ENCODE results near the gene LNX1. TPM values are rescaled to one million over a fixed set of nuclear protein-coding genes. Genes with fewer than 3 reads are reported as not detected.

Gene LNX1
- total RNA-seq (2.4 TPM), polyA plus RNA-seq (ENCODE audit: insufficient read depth in 1 of 8, insufficient read length in 8 of 8, low replicate concordance in 1 of 8) (1 to 10 TPM; 2.5 to 5.1 (median 3.2) TPM)
- long read RNA-seq, donor 1: 0 reads
- long read RNA-seq, donor 2: 0 reads
- long read RNA-seq, donor 3: 0 reads
- long read RNA-seq, donor 4, partial matches to known transcripts: 17 of 17 reads
- long read RNA-seq, donor 4, other reads (novel, unspliced or antisense): 0 of 17 reads
- long read RNA-seq, donor 5, partial matches to known transcripts: 0 of 1 reads
- long read RNA-seq, donor 5, other reads (novel, unspliced or antisense): 0 of 1 reads
- long read RNA-seq, donor 6: 0 reads
- long read RNA-seq, donor 7, partial matches to known transcripts: 34 of 34 reads
- long read RNA-seq, donor 7, other reads (novel, unspliced or antisense): 0 of 34 reads
- long read RNA-seq, donor 8: 0 reads
- long read RNA-seq, donor 9: 0 reads
- long read RNA-seq, donor 10, partial matches to known transcripts: 50 of 50 reads
- long read RNA-seq, donor 10, other reads (novel, unspliced or antisense): 0 of 50 reads
- long read RNA-seq, donor 11: 0 reads

- DNase-seq: no peak
- Histone ChIP-seq H3K36me3 (ENCODE audit: control insufficient read depth, insufficient read depth, low read length) (no peaks in the 10 kb centered on the region), H3K27me3 (ENCODE audit: control insufficient read depth, insufficient read depth, low read length) (no peaks in the 10 kb centered on the region), H3K9me3 (replicated peaks; ENCODE audit: control insufficient read depth, low read depth, low read length) (no peaks in the 10 kb centered on the region), H3K4me3 (ENCODE audit: low read length) (no peak within 1 kb of the TSS), H3K27ac (ENCODE audit: low read length) (peak within 1 kb of the TSS; percentile 67), H3K4me1 (ENCODE audit: control insufficient read depth, insufficient read depth, low read length) (peaks cover 35% of the 10 kb centered on the region)
- WGBS (ENCODE audit: insufficient coverage): 33% methylated on average over 6 of the region's 13 CpGs
Measured at GRCh38 chr4:53591372-53591892, at the start of gene LNX1. Gene LNX1 (minus strand): TSS chr4:53591486. CDS start chr4:53574002, 17,484 bp downstream.

DNA sequence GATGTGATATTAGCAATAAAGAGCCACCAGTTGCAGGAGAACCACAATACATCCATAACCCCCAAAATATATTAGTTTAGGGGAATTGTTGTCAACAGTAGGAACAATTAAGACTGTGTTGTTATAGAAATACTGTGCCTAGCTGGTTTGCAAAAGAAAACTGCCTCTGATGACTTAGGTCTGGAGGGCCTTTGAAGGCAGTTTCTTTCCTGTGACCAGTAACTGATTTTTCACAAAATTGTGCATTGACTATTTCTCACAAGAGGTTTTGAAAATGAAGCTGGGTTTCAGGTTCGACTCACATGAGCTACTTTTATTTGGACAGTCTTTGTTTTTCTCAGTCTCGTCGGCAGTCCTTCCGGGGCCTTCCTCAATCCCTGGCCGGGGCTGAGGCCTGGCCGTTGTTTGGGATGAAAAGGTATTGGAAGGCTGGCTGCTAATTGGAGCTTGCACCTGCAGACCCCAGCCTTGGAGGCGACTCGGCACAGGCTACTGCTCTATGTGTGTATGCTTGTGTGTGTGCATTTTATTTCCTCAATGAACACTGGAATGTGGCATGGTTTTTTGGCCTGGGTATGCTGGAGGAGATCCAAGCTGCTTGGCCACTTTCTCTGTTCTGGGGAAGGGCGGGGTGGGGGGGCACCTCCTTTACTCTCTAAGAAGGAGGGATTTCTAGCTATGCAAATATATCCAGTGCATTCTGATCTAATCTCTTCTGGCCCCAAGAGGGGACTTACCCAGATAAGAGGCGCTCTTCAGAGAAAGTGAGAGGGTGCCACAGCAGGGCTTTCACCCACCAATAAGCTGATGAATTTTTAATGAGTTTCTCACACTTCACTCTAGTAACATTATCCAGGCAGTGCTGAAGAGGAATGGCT lies 49.5 kb upstream of the LNX1 start:
- Histone ChIP-seq H3K27me3 (ENCODE audit: control insufficient read depth, insufficient read depth, low read length) (no peaks in the 10 kb centered on the region), H3K9me3 (replicated peaks; ENCODE audit: control insufficient read depth, low read depth, low read length) (no peaks in the 10 kb centered on the region), H3K36me3 (ENCODE audit: control insufficient read depth, insufficient read depth, low read length) (no peaks in the 10 kb centered on the region), H3K27ac (ENCODE audit: low read length) (no peak overlapping the region), H3K4me1 (ENCODE audit: control insufficient read depth, insufficient read depth, low read length) (peaks cover 6% of the 10 kb centered on the region), H3K4me3 (ENCODE audit: low read length) (no peak overlapping the region)
- no CpG with 5 or more reads among the region's 10 CpGs for WGBS (ENCODE audit: insufficient coverage)
- no peak for DNase-seq

GRCh38 chr4:53638919-53639318 lies 47.6 kb upstream of the LNX1 start:
- no peak overlapping the region for H3K27ac ChIP-seq (ENCODE audit: low read length)

GRCh38 chr4:53637348-53637747 lies 46.1 kb upstream of the LNX1 start:
- Histone ChIP-seq H3K27ac (ENCODE audit: low read length) (no peak overlapping the region), H3K27me3 (ENCODE audit: control insufficient read depth, insufficient read depth, low read length) (no peaks in the 10 kb centered on the region), H3K9me3 (replicated peaks; ENCODE audit: control insufficient read depth, low read depth, low read length) (no peaks in the 10 kb centered on the region), H3K36me3 (ENCODE audit: control insufficient read depth, insufficient read depth, low read length) (no peaks in the 10 kb centered on the region), H3K4me1 (ENCODE audit: control insufficient read depth, insufficient read depth, low read length) (peaks cover 6% of the 10 kb centered on the region), H3K4me3 (ENCODE audit: low read length) (no peak overlapping the region)
- no peak for DNase-seq
- WGBS (ENCODE audit: insufficient coverage): no CpG with 5 or more reads among the region's 1 CpG

More at GRCh38 chr4:53638919-53639318, 47.6 kb upstream of the LNX1 start:
- H3K36me3 ChIP-seq (ENCODE audit: control insufficient read depth, insufficient read depth, low read length): no peaks in the 10 kb centered on the region
- no peaks in the 10 kb centered on the region for H3K27me3 ChIP-seq (ENCODE audit: control insufficient read depth, insufficient read depth, low read length)
- H3K4me1 ChIP-seq (ENCODE audit: control insufficient read depth, insufficient read depth, low read length): peaks cover 6% of the 10 kb centered on the region
- H3K9me3 ChIP-seq (replicated peaks; ENCODE audit: control insufficient read depth, low read depth, low read length): no peaks in the 10 kb centered on the region
- DNase-seq: no peak
- no peak overlapping the region for H3K4me3 ChIP-seq (ENCODE audit: low read length)

- H3K9me3 ChIP-seq (replicated peaks; ENCODE audit: control insufficient read depth, low read depth, low read length): no peaks in the 10 kb centered on the region
- no CpG with 5 or more reads among the region's 5 CpGs for WGBS (ENCODE audit: insufficient coverage)
- DNase-seq: no peak
- H3K36me3 ChIP-seq (ENCODE audit: control insufficient read depth, insufficient read depth, low read length): no peaks in the 10 kb centered on the region
- no peak overlapping the region for H3K4me3 ChIP-seq (ENCODE audit: low read length)
- H3K27ac ChIP-seq (ENCODE audit: low read length): no peak overlapping the region
- H3K4me1 ChIP-seq (ENCODE audit: control insufficient read depth, insufficient read depth, low read length): peaks cover 3% of the 10 kb centered on the region
- H3K27me3 ChIP-seq (ENCODE audit: control insufficient read depth, insufficient read depth, low read length): peaks cover 2% of the 10 kb centered on the region
Measured at GRCh38 chr4:53635697-53636483, 44.6 kb upstream of the LNX1 start.

GRCh38 chr4:53633608-53634007 lies 42.3 kb upstream of the LNX1 start:
- no peak overlapping the region for H3K4me3 ChIP-seq (ENCODE audit: low read length)
- 100% methylated on average over 1 of the region's 4 CpGs for WGBS (ENCODE audit: insufficient coverage)
- peaks cover 2% of the 10 kb centered on the region for H3K27me3 ChIP-seq (ENCODE audit: control insufficient read depth, insufficient read depth, low read length)
- H3K27ac ChIP-seq (ENCODE audit: low read length): no peak overlapping the region
- no peaks in the 10 kb centered on the region for H3K36me3 ChIP-seq (ENCODE audit: control insufficient read depth, insufficient read depth, low read length)
- no peaks in the 10 kb centered on the region for H3K4me1 ChIP-seq (ENCODE audit: control insufficient read depth, insufficient read depth, low read length)
- H3K9me3 ChIP-seq (replicated peaks; ENCODE audit: control insufficient read depth, low read depth, low read length): no peaks in the 10 kb centered on the region
- DNase-seq: no peak

- Histone ChIP-seq H3K36me3 (ENCODE audit: control insufficient read depth, insufficient read depth, low read length) (no peaks in the 10 kb centered on the region), H3K9me3 (replicated peaks; ENCODE audit: control insufficient read depth, low read depth, low read length) (no peaks in the 10 kb centered on the region), H3K27me3 (ENCODE audit: control insufficient read depth, insufficient read depth, low read length) (peaks cover 2% of the 10 kb centered on the region), H3K4me1 (ENCODE audit: control insufficient read depth, insufficient read depth, low read length) (no peaks in the 10 kb centered on the region), H3K27ac (ENCODE audit: low read length) (no peak overlapping the region), H3K4me3 (ENCODE audit: low read length) (no peak overlapping the region)
- 0% methylated on average over 1 of the region's 1 CpG for WGBS (ENCODE audit: insufficient coverage)
- DNase-seq: no peak
Measured at GRCh38 chr4:53629296-53629695, 38.0 kb upstream of the LNX1 start.

GRCh38 chr4:53626491-53626890 lies 35.2 kb upstream of the LNX1 start:
- no peak overlapping the region for H3K4me3 ChIP-seq (ENCODE audit: low read length)
- no peaks in the 10 kb centered on the region for H3K4me1 ChIP-seq (ENCODE audit: control insufficient read depth, insufficient read depth, low read length)
- H3K27me3 ChIP-seq (ENCODE audit: control insufficient read depth, insufficient read depth, low read length): no peaks in the 10 kb centered on the region
- H3K36me3 ChIP-seq (ENCODE audit: control insufficient read depth, insufficient read depth, low read length): no peaks in the 10 kb centered on the region
- H3K27ac ChIP-seq (ENCODE audit: low read length): no peak overlapping the region
- H3K9me3 ChIP-seq (replicated peaks; ENCODE audit: control insufficient read depth, low read depth, low read length): no peaks in the 10 kb centered on the region
- WGBS (ENCODE audit: insufficient coverage): no CpG with 5 or more reads among the region's 1 CpG
- DNase-seq: no peak

DNA sequence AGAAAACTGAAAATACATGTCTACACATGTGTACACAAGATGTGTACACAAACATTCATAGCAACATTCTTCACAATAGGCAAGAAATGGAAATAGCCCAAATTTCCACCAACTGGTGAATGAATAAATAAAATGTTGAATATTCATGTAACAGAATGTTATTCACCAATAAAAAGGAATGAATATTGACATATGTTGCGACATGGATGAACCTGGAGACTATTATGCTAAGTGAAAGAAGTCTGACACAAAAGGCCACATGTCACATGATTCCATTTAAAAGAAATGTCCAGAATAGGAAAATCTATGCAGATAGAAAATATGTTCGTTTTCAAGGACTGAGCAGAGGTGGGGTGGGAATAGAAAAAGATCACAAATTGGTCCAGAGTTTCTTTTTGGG lies 34.6 kb upstream of the LNX1 start:
- H3K4me1 ChIP-seq (ENCODE audit: control insufficient read depth, insufficient read depth, low read length): no peaks in the 10 kb centered on the region
- WGBS (ENCODE audit: insufficient coverage): no CpG with 5 or more reads among the region's 2 CpGs
- H3K27me3 ChIP-seq (ENCODE audit: control insufficient read depth, insufficient read depth, low read length): no peaks in the 10 kb centered on the region
- no peaks in the 10 kb centered on the region for H3K36me3 ChIP-seq (ENCODE audit: control insufficient read depth, insufficient read depth, low read length)
- no peaks in the 10 kb centered on the region for H3K9me3 ChIP-seq (replicated peaks; ENCODE audit: control insufficient read depth, low read depth, low read length)
- no peak overlapping the region for H3K27ac ChIP-seq (ENCODE audit: low read length)
- no peak overlapping the region for H3K4me3 ChIP-seq (ENCODE audit: low read length)
- DNase-seq: no peak

Measured in muscle of leg (tissue), 16 donors.